ENCODE data around the gene TMCO4. TPM values are rescaled to one million over a fixed set of nuclear protein-coding genes. Genes with fewer than 3 reads are reported as not detected.

The TMCO4 gene
- total RNA-seq, 1 experiment from 2014 or later, result 19.7 TPM

DNA sequence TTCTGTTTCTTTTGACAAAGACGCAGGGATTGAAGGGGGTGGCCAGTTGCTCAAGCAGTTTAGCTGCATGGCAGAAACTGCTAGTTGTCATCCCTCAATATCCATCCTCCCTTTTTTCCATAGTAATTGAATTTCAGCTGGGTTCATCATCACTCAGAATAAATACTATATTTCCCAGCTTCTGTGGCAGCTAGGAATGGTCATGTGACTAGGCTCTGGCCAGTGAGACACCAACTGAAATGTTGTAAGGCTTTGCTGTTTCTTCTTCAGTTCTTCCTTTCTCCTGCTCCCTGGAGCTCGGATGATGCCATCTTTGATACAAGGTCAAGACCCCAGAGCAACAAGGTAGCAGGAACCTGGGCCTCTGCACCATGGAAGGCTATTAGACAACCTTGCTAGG is 61.0 kb downstream of the TMCO4 start:
- Histone ChIP-seq H3K4me1 (ENCODE audit: insufficient read depth, low read length) (peaks cover 38% of the 10 kb centered on the region), H3F3A (ENCODE audit: low read length, unreplicated experiment) (no peaks in the 10 kb centered on the region), H3K9ac (ENCODE audit: low read length) (no peak overlapping the region), H3K36me3 (ENCODE audit: low read depth, low read length) (no peaks in the 10 kb centered on the region), H3K27ac (ENCODE audit: low read length) (peak overlapping the region; percentile 50), H2AFZ (ENCODE audit: low read length) (no peak overlapping the region), H3K79me2 (ENCODE audit: low read length) (no peaks in the 10 kb centered on the region), H3K9me2 (replicated peaks; ENCODE audit: low read length) (no peaks in the 10 kb centered on the region), H3K4me3 (ENCODE audit: low read length) (no peak overlapping the region), H4K20me1 (ENCODE audit: low read length) (no peaks in the 10 kb centered on the region), H3K27me3 (ENCODE audit: low read length) (no peaks in the 10 kb centered on the region), H3K9me3 (ENCODE audit: low read length) (no peaks in the 10 kb centered on the region), H3K4me2 (ENCODE audit: low read length) (no peak overlapping the region)
- no peak for ATAC-seq
- CTCF ChIA-PET, result interaction anchor here (0.5 kb wide), 1 partner anchor 474 kb away, joined by 4 read pairs; no protein-coding TSS in a partner anchor
- DNase-seq, result no peak
- no peak for TF ChIP-seq EZH2 (IDR thresholded peaks at IDR 0.05; ENCODE audit: low read length, unreplicated experiment)
- TF ChIP-seq, protein P1, sequence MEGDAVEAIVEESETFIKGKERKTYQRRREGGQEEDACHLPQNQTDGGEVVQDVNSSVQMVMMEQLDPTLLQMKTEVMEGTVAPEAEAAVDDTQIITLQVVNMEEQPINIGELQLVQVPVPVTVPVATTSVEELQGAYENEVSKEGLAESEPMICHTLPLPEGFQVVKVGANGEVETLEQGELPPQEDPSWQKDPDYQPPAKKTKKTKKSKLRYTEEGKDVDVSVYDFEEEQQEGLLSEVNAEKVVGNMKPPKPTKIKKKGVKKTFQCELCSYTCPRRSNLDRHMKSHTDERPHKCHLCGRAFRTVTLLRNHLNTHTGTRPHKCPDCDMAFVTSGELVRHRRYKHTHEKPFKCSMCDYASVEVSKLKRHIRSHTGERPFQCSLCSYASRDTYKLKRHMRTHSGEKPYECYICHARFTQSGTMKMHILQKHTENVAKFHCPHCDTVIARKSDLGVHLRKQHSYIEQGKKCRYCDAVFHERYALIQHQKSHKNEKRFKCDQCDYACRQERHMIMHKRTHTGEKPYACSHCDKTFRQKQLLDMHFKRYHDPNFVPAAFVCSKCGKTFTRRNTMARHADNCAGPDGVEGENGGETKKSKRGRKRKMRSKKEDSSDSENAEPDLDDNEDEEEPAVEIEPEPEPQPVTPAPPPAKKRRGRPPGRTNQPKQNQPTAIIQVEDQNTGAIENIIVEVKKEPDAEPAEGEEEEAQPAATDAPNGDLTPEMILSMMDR (conservative IDR thresholded peaks at IDR 0.05; ENCODE audit: low read depth, low read length), result no peak
- TF ChIP-seq EZH2phosphoT487 (IDR thresholded peaks at IDR 0.05; ENCODE audit: borderline replicate concordance, low read length), result no peak
- POLR2A ChIA-PET (ENCODE audit: unreplicated experiment), result no interaction called here
- no TSS peak for BruUV-seq (replicated peaks)
- intact Hi-C loops (cut with micrococcal nuclease), result no loop called here

DNA sequence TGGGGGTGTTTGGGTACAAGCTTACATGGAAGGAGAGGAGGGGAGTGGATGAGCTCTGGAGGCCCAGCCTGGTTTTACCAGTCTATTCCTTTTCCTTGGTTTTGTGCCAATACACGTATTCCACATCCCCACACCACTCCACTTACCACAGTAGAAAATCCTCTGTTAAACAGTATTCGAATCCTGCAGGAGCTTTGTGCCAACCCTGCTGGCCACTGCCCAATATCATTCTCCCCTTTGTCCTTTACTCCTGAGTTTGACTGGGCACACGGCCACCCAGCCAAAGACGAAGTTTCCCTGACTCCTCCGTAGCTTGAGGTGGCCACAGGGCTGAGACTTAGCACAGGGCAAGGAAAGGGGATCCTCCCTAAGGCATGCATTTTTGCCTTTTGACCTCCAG is 61.6 kb downstream of the TMCO4 start:
- no peaks in the 10 kb centered on the region for H3K9me3 ChIP-seq (ENCODE audit: low read length)
- H3K4me3 ChIP-seq (ENCODE audit: low read length), result no peak overlapping the region
- H3K36me3 ChIP-seq (ENCODE audit: low read depth, low read length), result no peaks in the 10 kb centered on the region
- H3K79me2 ChIP-seq (ENCODE audit: low read length), result no peaks in the 10 kb centered on the region
- peaks cover 38% of the 10 kb centered on the region for H3K4me1 ChIP-seq (ENCODE audit: insufficient read depth, low read length)
- TF ChIP-seq, protein P1 (conservative IDR thresholded peaks at IDR 0.05; ENCODE audit: low read depth, low read length), result no peak
- TF ChIP-seq EZH2 (IDR thresholded peaks at IDR 0.05; ENCODE audit: low read length, unreplicated experiment), result no peak
- TF ChIP-seq EZH2phosphoT487 (IDR thresholded peaks at IDR 0.05; ENCODE audit: borderline replicate concordance, low read length), result no peak
- ChIA-PET CTCF (no interaction called here), POLR2A (ENCODE audit: unreplicated experiment) (no interaction called here)
- H4K20me1 ChIP-seq (ENCODE audit: low read length), result no peaks in the 10 kb centered on the region
- no peak overlapping the region for H2AFZ ChIP-seq (ENCODE audit: low read length)
- no peak overlapping the region for H3K9ac ChIP-seq (ENCODE audit: low read length)
- H3K27ac ChIP-seq (ENCODE audit: low read length), result peak overlapping the region; percentile 50
- no TSS peak for BruUV-seq (replicated peaks)
- no peak for ATAC-seq
- no peaks in the 10 kb centered on the region for H3K27me3 ChIP-seq (ENCODE audit: low read length)
- intact Hi-C loops (cut with micrococcal nuclease), result no loop called here
- peak; percentile 38 for DNase-seq
- H3K9me2 ChIP-seq (replicated peaks; ENCODE audit: low read length), result no peaks in the 10 kb centered on the region
- 0 out of 2 replicates have a peak overlapping the region, but pooled peaks have one; percentile 22 for H3K4me2 ChIP-seq (ENCODE audit: low read length)
- no peaks in the 10 kb centered on the region for H3F3A ChIP-seq (ENCODE audit: low read length, unreplicated experiment)

DNA sequence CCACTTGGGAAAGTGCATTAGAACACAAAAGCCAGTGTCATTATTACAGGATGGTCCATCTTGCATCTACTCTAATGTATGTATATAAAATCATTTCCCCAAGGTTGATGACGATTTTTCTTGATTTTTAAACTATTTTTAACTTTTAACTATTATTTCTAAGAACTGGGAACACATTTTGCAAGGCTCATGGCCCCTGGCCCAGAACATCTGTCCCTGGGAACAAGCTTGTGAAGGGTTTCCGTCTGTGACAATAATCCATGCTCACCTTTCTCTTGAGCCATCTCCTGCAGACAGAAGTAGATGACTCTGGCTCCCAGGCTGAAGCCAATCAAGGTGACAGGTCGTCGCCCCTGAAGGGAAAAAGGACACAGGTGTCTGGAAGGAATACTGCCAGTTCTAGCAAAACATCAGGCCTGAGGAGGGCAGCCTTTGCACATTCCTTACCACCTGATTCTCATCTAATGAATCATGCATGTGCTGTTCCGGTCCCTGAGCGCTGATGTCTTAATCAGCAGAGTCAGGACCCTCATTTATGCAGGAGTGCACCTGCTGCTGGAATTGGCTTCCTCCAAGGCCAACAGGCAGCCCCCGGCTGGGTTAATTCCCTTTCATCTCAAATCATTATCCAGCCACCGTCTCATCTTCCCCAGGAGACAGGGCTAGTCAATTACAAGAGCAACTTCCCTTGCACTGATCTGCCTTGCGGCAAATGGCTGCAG is 62.5 kb downstream of the TMCO4 start:
- peak overlapping the region; percentile 22; the same call in 1 of the 2 replicates for H3K4me2 ChIP-seq (ENCODE audit: low read length)
- BruUV-seq (replicated peaks), result no TSS peak
- no peak overlapping the region for H2AFZ ChIP-seq (ENCODE audit: low read length)
- ATAC-seq, result peak; percentile 74
- H3K36me3 ChIP-seq (ENCODE audit: low read depth, low read length), result no peaks in the 10 kb centered on the region
- H3K27me3 ChIP-seq (ENCODE audit: low read length), result no peaks in the 10 kb centered on the region
- H4K20me1 ChIP-seq (ENCODE audit: low read length), result no peaks in the 10 kb centered on the region
- POLR2A ChIA-PET (ENCODE audit: unreplicated experiment), result no interaction called here
- H3K9me3 ChIP-seq (ENCODE audit: low read length), result no peaks in the 10 kb centered on the region
- peak; percentile 77 for DNase-seq
- peaks cover 38% of the 10 kb centered on the region for H3K4me1 ChIP-seq (ENCODE audit: insufficient read depth, low read length)
- no peak for TF ChIP-seq EZH2phosphoT487 (IDR thresholded peaks at IDR 0.05; ENCODE audit: borderline replicate concordance, low read length)
- TF ChIP-seq, protein P1 (conservative IDR thresholded peaks at IDR 0.05; ENCODE audit: low read depth, low read length), result peak; percentile 63
- H3K4me3 ChIP-seq (ENCODE audit: low read length), result no peak overlapping the region
- peak overlapping the region; percentile 88 for H3K27ac ChIP-seq (ENCODE audit: low read length)
- H3F3A ChIP-seq (ENCODE audit: low read length, unreplicated experiment), result no peaks in the 10 kb centered on the region
- no peaks in the 10 kb centered on the region for H3K9me2 ChIP-seq (replicated peaks; ENCODE audit: low read length)
- peak overlapping the region; percentile 61; the same call in 1 of the 2 replicates for H3K9ac ChIP-seq (ENCODE audit: low read length)
- intact Hi-C loops (cut with micrococcal nuclease), result loop anchor here (1.0 to 2.0 kb wide), 2 partner anchors 14 to 135 kb away; no protein-coding TSS in a partner anchor
- CTCF ChIA-PET, result no interaction called here
- no peaks in the 10 kb centered on the region for H3K79me2 ChIP-seq (ENCODE audit: low read length)
